Stimulated activated CD4-positive, alpha-beta T cell treated with anti-CD3 and anti-CD28 coated beads, Interleukin-1b, Interleukin-23, amount 100 ng/mL, for 24 hours (primary cell): Measurements from ENCODE around the gene HOXB6.

Experiments
- DNase-seq, 4 experiments: peaks; one replicate each; pipeline ENCODE4 v3.0.0-alpha.2; 2020; ENCODE audit warnings: low read depth in 4 of 4, low spot score in 1 of 4

HOXB6 gene

GRCh38 chr17:48622857-48623256 lies 18.1 kb upstream of the HOXB6 start:
- DNase-seq: no peak

GRCh38 chr17:48621410-48622392 lies 16.9 kb upstream of the HOXB6 start:
- no peak for DNase-seq

DNA sequence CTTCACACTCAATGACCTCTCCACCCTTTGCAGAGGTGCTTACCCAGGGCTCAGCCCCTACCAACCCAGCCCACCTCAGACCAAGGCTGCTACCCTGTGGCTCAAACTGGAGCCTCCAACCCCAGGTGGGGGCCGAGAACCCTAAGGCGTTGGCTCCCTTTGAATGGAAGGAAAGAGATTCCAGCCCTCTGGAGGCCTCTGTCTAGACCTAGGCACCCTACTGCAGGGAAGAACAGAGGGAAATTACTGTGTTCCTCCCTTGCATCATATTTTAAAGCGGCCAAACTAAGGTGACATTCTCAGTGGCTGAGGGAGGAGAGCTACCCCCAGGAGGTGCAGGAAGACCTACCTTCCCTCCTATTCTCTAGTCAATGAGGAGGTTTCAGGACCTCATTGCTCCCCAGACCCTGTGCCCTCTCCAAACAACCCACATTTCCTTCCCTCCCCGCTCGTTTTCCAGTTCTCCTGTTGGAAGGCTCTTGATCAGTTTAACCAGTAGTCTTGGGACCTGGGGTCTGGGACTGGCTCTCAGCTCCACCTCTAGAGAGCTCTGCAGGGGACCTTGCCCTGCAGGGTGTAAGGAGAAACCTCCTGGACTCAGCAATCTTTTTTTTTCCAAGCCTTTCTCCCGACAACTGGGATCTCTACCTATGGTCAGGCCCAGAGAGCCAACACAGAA lies 15.8 kb upstream of the HOXB6 start:
- no peak for DNase-seq

- no peak for DNase-seq
Measured at GRCh38 chr17:48619826-48620449, 15.2 kb upstream of the HOXB6 start.

DNA sequence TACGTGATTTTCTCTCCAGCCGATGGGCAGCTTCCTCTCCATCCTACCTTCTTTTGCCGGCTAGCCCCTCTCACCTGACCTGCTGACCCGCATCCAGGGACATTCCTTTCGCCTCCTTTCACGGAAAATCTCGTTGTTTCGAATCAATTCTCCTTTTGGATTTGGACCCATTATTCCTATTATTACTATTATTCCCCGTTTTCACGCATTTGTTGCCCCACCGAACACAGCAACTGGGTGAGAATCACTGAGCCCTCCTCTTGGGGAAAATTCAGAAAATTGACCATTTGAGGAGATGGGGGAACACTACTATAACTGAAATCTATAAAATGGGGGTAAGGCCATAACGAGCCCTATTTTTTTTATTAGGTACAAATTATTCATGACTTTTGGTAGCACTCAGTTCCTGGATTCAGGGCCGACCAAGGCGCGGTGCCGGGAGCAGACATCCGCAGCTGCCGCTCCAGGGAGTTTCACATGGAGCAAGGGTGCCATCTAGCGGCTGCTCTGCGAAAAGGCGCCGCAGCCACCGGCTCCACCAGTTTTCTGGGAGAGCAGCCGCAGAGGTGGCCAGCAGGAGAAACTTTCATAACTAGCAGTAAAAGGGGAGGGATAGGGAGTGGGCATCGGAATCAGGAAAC lies 13.6 kb upstream of the HOXB6 start:
- DNase-seq: peak; percentile 63 to 81 (median 74)

GRCh38 chr17:48617471-48618255 lies 12.9 kb upstream of the HOXB6 start:
- DNase-seq: no peak

- no peak for DNase-seq
Measured at GRCh38 chr17:48616717-48617470, 12.1 kb upstream of the HOXB6 start.

- DNase-seq: no peak
Measured at GRCh38 chr17:48615963-48616716, 11.4 kb upstream of the HOXB6 start.

GRCh38 chr17:48615047-48615962 lies 10.5 kb upstream of the HOXB6 start, which contains the start of gene HOXB8:
Gene HOXB8 (minus strand): TSS chr17:48615292. CDS start chr17:48614704, 588 bp downstream.
- DNase-seq: no peak

- no peak for DNase-seq
Measured at GRCh38 chr17:48613862-48614694, 9.3 kb upstream of the HOXB6 start.

GRCh38 chr17:48612854-48613691 lies 8.3 kb upstream of the HOXB6 start:
- no peak for DNase-seq

- DNase-seq: no peak
Measured at GRCh38 chr17:48612456-48612853, 7.7 kb upstream of the HOXB6 start.

- DNase-seq: no peak
Measured at GRCh38 chr17:48611681-48612455, 7.1 kb upstream of the HOXB6 start.

- DNase-seq: no peak
Measured at GRCh38 chr17:48611213-48611612, 6.4 kb upstream of the HOXB6 start.
